Hepatocyte (in vitro differentiated cells): ENCODE results near the gene CNTN4. TPM values are rescaled to one million over a fixed set of nuclear protein-coding genes. Genes with fewer than 3 reads are reported as not detected.

ENCODE experiments used
- DNase-seq: peaks from one replicate; pipeline ENCODE4 v3.0.0-alpha.2; 2016; ENCODE audit warnings: low spot score
- H2AFZ ChIP-seq: fragments of 200-600 bp; sonication (generic); 2 replicates; pipeline ENCODE4 v1.6.0; 2016; ENCODE audit warnings: antibody characterized with exemption, mild to moderate bottlenecking
- H3K27ac ChIP-seq: fragments of 200-600 bp; sonication (generic); 2 replicates; pipeline ENCODE4 v1.5.1; 2016; ENCODE audit warnings: mild to moderate bottlenecking
- H3K27me3 ChIP-seq: fragments of 200-600 bp; sonication (generic); 2 replicates; pipeline ENCODE4 v1.6.1; 2016
- H3K36me3 ChIP-seq: fragments of 200-600 bp; sonication (generic); replicated peaks from 2 replicates; pipeline ENCODE4 v1.5.1; 2016; ENCODE audit warnings: low read depth; ENCODE audit not compliant: insufficient read depth
- H3K4me1 ChIP-seq: fragments of 200-600 bp; sonication (generic); 2 replicates; pipeline ENCODE4 v1.5.1; 2016; ENCODE audit warnings: mild to moderate bottlenecking, moderate library complexity; ENCODE audit not compliant: insufficient read depth
- H3K4me2 ChIP-seq: fragments of 200-600 bp; sonication (generic); 2 replicates; pipeline ENCODE4 v1.6.0; 2016
- H3K4me3 ChIP-seq: fragments of 200-600 bp; sonication (generic); 2 replicates; pipeline ENCODE4 v1.5.1; 2016; ENCODE audit warnings: mild to moderate bottlenecking
- H3K79me2 ChIP-seq: fragments of 200-600 bp; sonication (generic); 2 replicates; pipeline ENCODE4 v1.6.0; 2017; ENCODE audit warnings: mild to moderate bottlenecking
- H3K9me2 ChIP-seq: fragments of 200-600 bp; sonication (generic); replicated peaks from 2 replicates; pipeline ENCODE4 v1.6.0; 2017; ENCODE audit warnings: mild to moderate bottlenecking; ENCODE audit not compliant: insufficient read depth
- H3K9me3 ChIP-seq: fragments of 200-600 bp; sonication (generic); 2 replicates; pipeline ENCODE4 v1.5.1; 2016; ENCODE audit warnings: low read depth, mild to moderate bottlenecking
- H4K20me1 ChIP-seq: fragments of 200-600 bp; sonication (generic); 2 replicates; pipeline ENCODE4 v1.6.0; 2016; ENCODE audit warnings: mild to moderate bottlenecking; ENCODE audit not compliant: insufficient read depth, poor library complexity, severe bottlenecking
- EZH2 ChIP-seq: fragments of 200-600 bp; sonication (generic); IDR thresholded peaks from 2 replicates; pipeline ENCODE4 v1.6.1; 2016; ENCODE audit warnings: antibody characterized with exemption, mild to moderate bottlenecking, borderline replicate concordance
- EZH2phosphoT487 ChIP-seq: fragments of 200-600 bp; sonication (generic); IDR thresholded peaks from one replicate; pipeline ENCODE4 v1.6.1; 2018; ENCODE audit warnings: antibody characterized with exemption, mild to moderate bottlenecking, low read depth, moderate library complexity; ENCODE audit not compliant: unreplicated experiment, severe bottlenecking
- WGBS: methylation state at CpG from one replicate; pipeline ENCODE4 v1.1.6; 2016; ENCODE audit warnings: low lambda C conversion rate; ENCODE audit errors: missing lambda C conversion rate; 5-methylcytosine and 5-hydroxymethylcytosine counted together
- polyA plus RNA-seq: library from polyadenylated mRNA; unstranded; fragments of >200 nt; fragmentation: Nextera tagmentation; extraction: Ambion mirVana; gene quantifications from 2 replicates; pipeline ENCODE4 v1.2.1, GENCODE V29; 2016
- total RNA-seq: library from RNA; depleted of rRNA; stranded (reverse); fragments of >200 nt; gene quantifications from 2 replicates; pipeline ENCODE4 v1.2.3, GENCODE V29; 2014
- TF ChIP-seq, protein P1 (sequence below): fragments of 200-600 bp; sonication (generic); IDR thresholded peaks from 2 replicates; pipeline ENCODE4 v1.5.1; 2016; ENCODE audit warnings: antibody characterized with exemption, mild to moderate bottlenecking; ENCODE audit not compliant: poor library complexity

Gene CNTN4
- total and polyA plus RNA-seq, 2 experiments from 2014 or later, result 17.6 to 30.3 TPM

DNA sequence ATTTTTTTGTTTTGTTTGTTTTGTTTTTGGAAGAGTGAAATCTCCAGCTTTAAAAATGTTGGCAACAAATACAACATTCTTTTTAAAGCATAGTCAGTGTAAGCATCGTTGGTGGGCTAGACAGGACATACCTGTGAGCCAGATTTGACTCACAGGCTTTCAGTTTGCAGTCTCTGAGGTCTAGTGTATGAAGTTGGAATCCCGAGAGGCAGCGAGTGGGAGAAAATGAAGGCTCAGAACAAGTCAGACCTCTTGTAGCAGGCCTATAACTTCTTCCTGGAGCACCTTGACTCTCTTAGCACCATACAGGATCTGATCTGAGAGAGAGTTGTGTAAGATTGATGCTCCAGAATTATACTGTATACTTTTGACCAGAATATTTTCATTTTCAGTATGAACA lies 60.2 kb downstream of the CNTN4 start:
- no peaks in the 10 kb centered on the region for H3K4me1 ChIP-seq
- no peaks in the 10 kb centered on the region for H3K36me3 ChIP-seq
- TF ChIP-seq EZH2 (no peak), EZH2phosphoT487 (no peak)
- TF ChIP-seq, protein P1, sequence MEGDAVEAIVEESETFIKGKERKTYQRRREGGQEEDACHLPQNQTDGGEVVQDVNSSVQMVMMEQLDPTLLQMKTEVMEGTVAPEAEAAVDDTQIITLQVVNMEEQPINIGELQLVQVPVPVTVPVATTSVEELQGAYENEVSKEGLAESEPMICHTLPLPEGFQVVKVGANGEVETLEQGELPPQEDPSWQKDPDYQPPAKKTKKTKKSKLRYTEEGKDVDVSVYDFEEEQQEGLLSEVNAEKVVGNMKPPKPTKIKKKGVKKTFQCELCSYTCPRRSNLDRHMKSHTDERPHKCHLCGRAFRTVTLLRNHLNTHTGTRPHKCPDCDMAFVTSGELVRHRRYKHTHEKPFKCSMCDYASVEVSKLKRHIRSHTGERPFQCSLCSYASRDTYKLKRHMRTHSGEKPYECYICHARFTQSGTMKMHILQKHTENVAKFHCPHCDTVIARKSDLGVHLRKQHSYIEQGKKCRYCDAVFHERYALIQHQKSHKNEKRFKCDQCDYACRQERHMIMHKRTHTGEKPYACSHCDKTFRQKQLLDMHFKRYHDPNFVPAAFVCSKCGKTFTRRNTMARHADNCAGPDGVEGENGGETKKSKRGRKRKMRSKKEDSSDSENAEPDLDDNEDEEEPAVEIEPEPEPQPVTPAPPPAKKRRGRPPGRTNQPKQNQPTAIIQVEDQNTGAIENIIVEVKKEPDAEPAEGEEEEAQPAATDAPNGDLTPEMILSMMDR, result no peak
- no peak for DNase-seq
- H3K4me3 ChIP-seq, result no peak overlapping the region
- no peak overlapping the region for H3K27ac ChIP-seq
- H3K79me2 ChIP-seq, result no peaks in the 10 kb centered on the region
- no peaks in the 10 kb centered on the region for H4K20me1 ChIP-seq
- H3K27me3 ChIP-seq, result no peaks in the 10 kb centered on the region
- H3K9me3 ChIP-seq, result no peaks in the 10 kb centered on the region
- WGBS, result 88% methylated on average over 3 of the region's 3 CpGs
- no peak overlapping the region for H2AFZ ChIP-seq
- H3K4me2 ChIP-seq, result no peak overlapping the region
- H3K9me2 ChIP-seq, result no peaks in the 10 kb centered on the region

DNA sequence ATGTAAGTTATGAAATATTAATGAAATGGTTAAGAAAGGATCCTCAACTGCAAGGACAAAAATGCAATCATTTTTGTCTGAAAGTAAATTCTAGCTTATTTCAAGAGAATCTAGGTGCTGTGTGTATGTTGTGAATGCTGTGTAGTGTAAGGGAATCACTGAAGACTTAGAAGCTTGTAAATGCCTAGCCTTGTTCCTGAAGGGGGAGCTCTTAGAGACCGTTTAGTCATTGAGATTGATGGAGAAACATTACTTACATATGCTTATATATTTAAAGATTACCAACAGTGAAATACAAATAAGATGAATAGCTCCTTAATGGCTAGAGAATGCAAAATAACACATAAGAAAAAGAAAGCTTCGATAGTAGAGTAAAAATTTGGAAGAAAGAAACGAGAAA lies 67.9 kb downstream of the CNTN4 start:
- no peak overlapping the region for H3K27ac ChIP-seq
- H3K4me1 ChIP-seq, result no peaks in the 10 kb centered on the region
- H3K79me2 ChIP-seq, result no peaks in the 10 kb centered on the region
- H3K36me3 ChIP-seq, result no peaks in the 10 kb centered on the region
- no peaks in the 10 kb centered on the region for H4K20me1 ChIP-seq
- DNase-seq, result peak; percentile 10
- TF ChIP-seq EZH2phosphoT487 (no peak), EZH2 (no peak)
- TF ChIP-seq, protein P1, result peak; percentile 33
- H3K9me2 ChIP-seq, result no peaks in the 10 kb centered on the region
- H3K27me3 ChIP-seq, result no peaks in the 10 kb centered on the region
- no peak overlapping the region for H2AFZ ChIP-seq
- H3K4me2 ChIP-seq, result no peak overlapping the region
- 52% methylated on average over 3 of the region's 3 CpGs for WGBS
- H3K9me3 ChIP-seq, result no peaks in the 10 kb centered on the region
- no peak overlapping the region for H3K4me3 ChIP-seq

DNA sequence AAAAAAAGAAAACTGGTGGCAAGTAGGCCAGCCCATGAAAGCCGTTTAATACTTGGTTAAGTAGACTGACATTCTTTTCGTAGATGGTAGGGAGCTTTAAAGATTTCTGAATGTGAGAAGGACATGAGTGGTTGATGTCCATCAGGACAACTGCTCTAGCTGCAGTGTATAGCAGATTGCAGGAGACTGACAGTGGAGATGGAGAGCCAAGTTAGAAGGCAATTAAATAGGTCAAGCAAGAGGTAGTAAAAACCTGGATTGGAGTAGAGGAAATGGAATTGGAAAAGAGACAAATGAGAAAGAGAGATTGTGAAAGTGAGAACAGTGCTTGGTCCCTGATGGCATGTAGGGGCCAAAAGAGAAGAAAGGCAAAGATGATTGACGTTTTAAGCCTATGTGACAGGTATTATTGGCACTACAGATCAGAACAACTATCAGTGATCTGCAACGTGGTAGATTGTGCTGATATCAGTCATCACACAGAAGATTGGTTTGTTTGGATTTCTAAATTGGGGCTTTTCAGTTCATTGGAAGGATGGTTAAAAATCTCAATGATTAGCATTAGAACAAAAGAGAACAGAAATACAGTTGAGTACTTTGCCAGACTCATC lies 74.0 kb downstream of the CNTN4 start:
- Histone ChIP-seq H3K4me1 (no peaks in the 10 kb centered on the region), H3K9me3 (no peaks in the 10 kb centered on the region), H3K4me2 (no peak overlapping the region), H3K27me3 (no peaks in the 10 kb centered on the region), H3K36me3 (no peaks in the 10 kb centered on the region), H3K27ac (no peak overlapping the region), H3K79me2 (no peaks in the 10 kb centered on the region), H2AFZ (no peak overlapping the region), H4K20me1 (no peaks in the 10 kb centered on the region), H3K4me3 (no peak overlapping the region), H3K9me2 (no peaks in the 10 kb centered on the region)
- no peak for DNase-seq
- WGBS, result 77% methylated on average over 4 of the region's 4 CpGs
- no peak for TF ChIP-seq EZH2
- TF ChIP-seq EZH2phosphoT487, result no peak
- TF ChIP-seq, protein P1, result no peak
